HPDE6-E6E7 (cell line): ENCODE data around the gene ZNF341.
"Not testable (repeated sequence)": the region's sequence is repeated elsewhere in the genome, so short reads cannot be mapped to it uniquely, and the experiment has no call there.

ENCODE experiments used
- DNase-seq: peaks from one replicate; pipeline ENCODE4 v3.0.0; 2011; ENCODE audit warnings: missing footprints; ENCODE audit errors: extremely low spot score

The ZNF341 gene

GRCh38 chr20:33731693-33732165 is at the start of gene ZNF341:
Gene ZNF341 (plus strand): TSS chr20:33731996. CDS start chr20:33732022, 26 bp downstream.
- peak; percentile 91 for DNase-seq

GRCh38 chr20:33684533-33685327 is 47.1 kb upstream of the ZNF341 start:
- no peak for DNase-seq

GRCh38 chr20:33685328-33686099 is 46.3 kb upstream of the ZNF341 start:
- no peak for DNase-seq

GRCh38 chr20:33686100-33686983 is 45.5 kb upstream of the ZNF341 start, which contains the start of gene E2F1:
Gene E2F1 (minus strand): TSS chr20:33686385. CDS start chr20:33686264, 121 bp downstream.
- peak; percentile 100 for DNase-seq

GRCh38 chr20:33686984-33687366 is 44.8 kb upstream of the ZNF341 start:
- DNase-seq = no peak

GRCh38 chr20:33687370-33687915 is 44.4 kb upstream of the ZNF341 start:
- no peak for DNase-seq

GRCh38 chr20:33687993-33688937 is 43.5 kb upstream of the ZNF341 start:
- DNase-seq = no peak

GRCh38 chr20:33688938-33689424 is 42.8 kb upstream of the ZNF341 start:
- no peak for DNase-seq

- no peak for DNase-seq
Observed at GRCh38 chr20:33689493-33689892, 42.3 kb upstream of the ZNF341 start.

- no peak for DNase-seq
Observed at GRCh38 chr20:33689973-33690372, 41.8 kb upstream of the ZNF341 start.

- DNase-seq = no peak
Observed at GRCh38 chr20:33693289-33693688, 38.5 kb upstream of the ZNF341 start.

- no peak for DNase-seq
Observed at GRCh38 chr20:33693741-33694638, 37.8 kb upstream of the ZNF341 start.

GRCh38 chr20:33694639-33695012 is 37.2 kb upstream of the ZNF341 start:
- no peak for DNase-seq

- DNase-seq = no peak
Observed at GRCh38 chr20:33696448-33696847, 35.3 kb upstream of the ZNF341 start.

- DNase-seq = no peak
Observed at GRCh38 chr20:33697129-33697528, 34.7 kb upstream of the ZNF341 start.

GRCh38 chr20:33698966-33699365 is 32.8 kb upstream of the ZNF341 start:
- not testable (repeated sequence) for DNase-seq

- DNase-seq = not testable (repeated sequence)
Observed at GRCh38 chr20:33700696-33701441, 30.9 kb upstream of the ZNF341 start.
